Measurements from ENCODE around the gene FGF8.

FGF8 gene

DNA sequence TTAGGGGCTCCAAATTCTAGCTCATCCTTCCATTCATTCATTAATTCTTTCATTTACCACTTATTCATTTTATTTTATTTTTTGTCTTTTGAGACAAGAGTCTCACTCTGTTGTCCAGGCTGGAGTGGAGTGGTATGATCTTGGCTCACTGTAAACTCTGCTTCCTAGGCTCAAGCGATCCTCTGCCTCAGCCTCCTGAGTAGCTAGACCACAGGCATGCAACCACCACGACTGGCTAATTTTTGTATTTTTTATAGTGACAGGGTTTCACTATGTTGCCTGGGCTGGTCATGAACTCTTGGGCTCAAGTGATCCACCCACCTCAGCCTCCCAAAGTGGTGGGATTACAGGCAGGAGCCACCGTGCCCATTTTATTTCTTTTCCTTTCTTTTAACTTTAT, 31.6 kb downstream of the FGF8 start:
- TF ChIP-seq, protein P1, sequence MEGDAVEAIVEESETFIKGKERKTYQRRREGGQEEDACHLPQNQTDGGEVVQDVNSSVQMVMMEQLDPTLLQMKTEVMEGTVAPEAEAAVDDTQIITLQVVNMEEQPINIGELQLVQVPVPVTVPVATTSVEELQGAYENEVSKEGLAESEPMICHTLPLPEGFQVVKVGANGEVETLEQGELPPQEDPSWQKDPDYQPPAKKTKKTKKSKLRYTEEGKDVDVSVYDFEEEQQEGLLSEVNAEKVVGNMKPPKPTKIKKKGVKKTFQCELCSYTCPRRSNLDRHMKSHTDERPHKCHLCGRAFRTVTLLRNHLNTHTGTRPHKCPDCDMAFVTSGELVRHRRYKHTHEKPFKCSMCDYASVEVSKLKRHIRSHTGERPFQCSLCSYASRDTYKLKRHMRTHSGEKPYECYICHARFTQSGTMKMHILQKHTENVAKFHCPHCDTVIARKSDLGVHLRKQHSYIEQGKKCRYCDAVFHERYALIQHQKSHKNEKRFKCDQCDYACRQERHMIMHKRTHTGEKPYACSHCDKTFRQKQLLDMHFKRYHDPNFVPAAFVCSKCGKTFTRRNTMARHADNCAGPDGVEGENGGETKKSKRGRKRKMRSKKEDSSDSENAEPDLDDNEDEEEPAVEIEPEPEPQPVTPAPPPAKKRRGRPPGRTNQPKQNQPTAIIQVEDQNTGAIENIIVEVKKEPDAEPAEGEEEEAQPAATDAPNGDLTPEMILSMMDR (IDR thresholded peaks at IDR 0.05; ENCODE audit: low read length) = no peak
- no peak for TF ChIP-seq EZH2 (IDR thresholded peaks at IDR 0.05; ENCODE audit: borderline replicate concordance, low read length)
- Histone ChIP-seq H3K4me2 (ENCODE audit: low read length) (no peak overlapping the region), H2AFZ (ENCODE audit: low read length) (no peak overlapping the region), H3K36me3 (ENCODE audit: insufficient read depth, low read length) (no peaks in the 10 kb centered on the region), H3K4me1 (ENCODE audit: insufficient read depth, low read length, severe bottlenecking) (no peaks in the 10 kb centered on the region), H3F3A (ENCODE audit: insufficient read depth, low read length) (no peaks in the 10 kb centered on the region), H4K20me1 (ENCODE audit: insufficient read depth, low read length) (no peaks in the 10 kb centered on the region), H3K27me3 (ENCODE audit: insufficient read depth, low read length) (no peaks in the 10 kb centered on the region), H3K4me3 (ENCODE audit: low read depth, low read length, poor library complexity, severe bottlenecking) (no peak overlapping the region), H3K27ac (ENCODE audit: low read depth, low read length, poor library complexity, severe bottlenecking) (no peak overlapping the region), H3K9me2 (ENCODE audit: low read depth, low read length) (no peaks in the 10 kb centered on the region), H3K79me2 (ENCODE audit: insufficient read depth, low read length) (no peaks in the 10 kb centered on the region), H3K9ac (ENCODE audit: low read length) (no peak overlapping the region), H3K9me3 (ENCODE audit: low read length) (no peaks in the 10 kb centered on the region)

DNA sequence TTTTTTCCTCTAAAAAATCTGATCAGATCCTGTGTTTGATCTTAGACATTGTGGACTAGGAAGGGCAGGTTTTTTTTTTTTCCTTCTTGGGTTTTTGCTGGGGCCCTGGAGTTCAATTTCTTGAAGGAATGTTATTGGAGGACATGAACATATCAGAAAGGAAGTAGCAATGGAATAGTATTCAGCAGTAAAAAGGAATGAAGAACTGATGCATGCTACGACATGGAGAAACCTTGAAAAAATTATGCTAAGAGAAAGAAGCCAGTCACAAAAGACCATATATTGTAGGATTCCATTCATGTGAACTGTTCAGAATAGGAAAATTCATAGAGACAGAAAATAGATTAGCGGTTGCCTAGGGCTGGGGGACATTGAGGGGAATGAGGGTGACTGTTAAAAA, 34.0 kb downstream of the FGF8 start:
- Histone ChIP-seq H3K27ac (ENCODE audit: low read depth, low read length, poor library complexity, severe bottlenecking) (no peak overlapping the region), H3K9me3 (ENCODE audit: low read length) (no peaks in the 10 kb centered on the region), H3K79me2 (ENCODE audit: insufficient read depth, low read length) (no peaks in the 10 kb centered on the region), H3K4me2 (ENCODE audit: low read length) (no peak overlapping the region), H3K9ac (ENCODE audit: low read length) (no peak overlapping the region), H3F3A (ENCODE audit: insufficient read depth, low read length) (no peaks in the 10 kb centered on the region), H3K4me1 (ENCODE audit: insufficient read depth, low read length, severe bottlenecking) (no peaks in the 10 kb centered on the region), H3K27me3 (ENCODE audit: insufficient read depth, low read length) (no peaks in the 10 kb centered on the region), H3K4me3 (ENCODE audit: low read depth, low read length, poor library complexity, severe bottlenecking) (no peak overlapping the region), H3K9me2 (ENCODE audit: low read depth, low read length) (no peaks in the 10 kb centered on the region), H2AFZ (ENCODE audit: low read length) (no peak overlapping the region), H3K36me3 (ENCODE audit: insufficient read depth, low read length) (no peaks in the 10 kb centered on the region), H4K20me1 (ENCODE audit: insufficient read depth, low read length) (no peaks in the 10 kb centered on the region)
- TF ChIP-seq, protein P1 (IDR thresholded peaks at IDR 0.05; ENCODE audit: low read length) = no peak
- TF ChIP-seq EZH2 (IDR thresholded peaks at IDR 0.05; ENCODE audit: borderline replicate concordance, low read length) = no peak

DNA sequence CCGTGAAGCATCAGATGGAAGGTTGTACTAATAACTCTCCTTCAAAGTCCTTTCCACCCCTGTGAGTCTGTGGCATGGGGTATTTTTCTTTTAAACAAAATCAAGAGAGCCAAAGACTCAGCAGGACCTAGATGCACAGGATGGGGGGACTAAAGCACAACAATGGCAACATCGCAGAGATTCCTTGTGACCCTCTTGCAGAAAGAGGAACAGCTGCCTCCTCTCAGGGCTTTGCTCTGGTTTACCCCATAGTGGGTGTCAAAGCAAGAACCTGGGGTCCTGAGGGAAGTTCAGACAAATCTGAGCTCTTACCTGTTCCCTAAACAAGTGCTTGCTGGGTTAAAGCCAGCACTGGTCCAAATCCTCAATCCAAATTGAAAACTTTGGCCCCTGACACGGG, 39.2 kb downstream of the FGF8 start:
- Histone ChIP-seq H3K9me2 (ENCODE audit: low read depth, low read length) (no peaks in the 10 kb centered on the region), H3K9me3 (ENCODE audit: low read length) (no peaks in the 10 kb centered on the region), H2AFZ (ENCODE audit: low read length) (no peak overlapping the region), H4K20me1 (ENCODE audit: insufficient read depth, low read length) (no peaks in the 10 kb centered on the region), H3K9ac (ENCODE audit: low read length) (no peak overlapping the region), H3K4me3 (ENCODE audit: low read depth, low read length, poor library complexity, severe bottlenecking) (no peak overlapping the region), H3K36me3 (ENCODE audit: insufficient read depth, low read length) (no peaks in the 10 kb centered on the region), H3K27ac (ENCODE audit: low read depth, low read length, poor library complexity, severe bottlenecking) (no peak overlapping the region), H3K4me2 (ENCODE audit: low read length) (no peak overlapping the region), H3F3A (ENCODE audit: insufficient read depth, low read length) (no peaks in the 10 kb centered on the region), H3K79me2 (ENCODE audit: insufficient read depth, low read length) (no peaks in the 10 kb centered on the region), H3K4me1 (ENCODE audit: insufficient read depth, low read length, severe bottlenecking) (no peaks in the 10 kb centered on the region), H3K27me3 (ENCODE audit: insufficient read depth, low read length) (no peaks in the 10 kb centered on the region)
- TF ChIP-seq, protein P1 (IDR thresholded peaks at IDR 0.05; ENCODE audit: low read length) = no peak
- no peak for TF ChIP-seq EZH2 (IDR thresholded peaks at IDR 0.05; ENCODE audit: borderline replicate concordance, low read length)
